Measurements from ENCODE around the gene PHF20. TPM values are rescaled to one million over a fixed set of nuclear protein-coding genes. Genes with fewer than 3 reads are reported as not detected.
"Not testable (repeated sequence)": the region's sequence is repeated elsewhere in the genome, so short reads cannot be mapped to it uniquely, and the experiment has no call there.

PHF20 gene
- 27.8 TPM for polyA plus RNA-seq (2013, experiment 1 of 2; ENCODE audit: insufficient read length)
- polyA plus RNA-seq (2013, experiment 2 of 2; ENCODE audit: insufficient read length): 31.5 TPM

DNA sequence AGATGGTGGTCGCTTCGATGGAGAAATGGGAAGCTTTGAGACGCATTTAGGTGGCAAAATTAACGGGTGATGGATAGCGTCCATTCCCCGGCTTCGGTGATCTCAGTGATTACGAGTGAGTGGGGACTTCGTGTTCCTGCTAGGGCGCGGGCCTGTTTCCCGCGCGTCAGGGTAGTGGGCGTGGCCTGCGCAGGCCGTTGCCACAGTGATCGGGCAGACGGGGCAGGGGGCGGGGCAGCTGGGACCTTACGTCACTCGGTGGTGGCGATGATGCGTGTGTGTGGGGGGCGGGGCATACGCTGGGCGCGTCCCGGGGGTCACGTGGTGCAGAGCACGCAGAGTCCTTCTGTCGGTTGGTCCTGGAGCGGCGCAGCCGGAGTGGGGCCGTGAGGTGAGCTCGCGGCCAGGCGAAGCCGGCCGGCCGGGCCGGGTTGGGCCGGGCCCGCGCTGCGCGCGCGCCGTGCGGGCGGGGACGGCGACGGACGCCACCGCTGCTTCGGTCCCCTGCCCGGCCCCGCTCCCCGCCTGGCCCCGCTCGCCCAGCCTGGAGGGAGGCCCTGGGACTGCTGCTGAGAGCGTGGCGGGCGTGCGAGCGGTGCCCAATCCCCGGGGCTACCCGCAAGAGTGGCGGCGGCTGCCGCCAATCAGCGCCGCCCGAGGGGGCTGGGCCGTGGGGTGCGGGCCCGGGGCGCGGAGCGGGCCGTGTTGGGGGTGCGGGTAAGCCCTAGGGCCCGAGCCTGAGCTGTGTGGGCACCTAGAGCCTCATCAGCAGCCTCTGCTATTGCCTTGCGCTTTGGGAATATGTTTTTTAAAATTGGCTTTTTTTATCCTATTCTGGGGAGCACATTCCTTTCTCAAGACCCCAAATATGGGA, at the start of gene PHF20:
PHF20 (plus strand) TSS at position 327 of the 874 bp plus-strand sequence. CDS start 29,508 bp downstream, outside the sequence.
- DNase-seq: peak; percentile 94

DNA sequence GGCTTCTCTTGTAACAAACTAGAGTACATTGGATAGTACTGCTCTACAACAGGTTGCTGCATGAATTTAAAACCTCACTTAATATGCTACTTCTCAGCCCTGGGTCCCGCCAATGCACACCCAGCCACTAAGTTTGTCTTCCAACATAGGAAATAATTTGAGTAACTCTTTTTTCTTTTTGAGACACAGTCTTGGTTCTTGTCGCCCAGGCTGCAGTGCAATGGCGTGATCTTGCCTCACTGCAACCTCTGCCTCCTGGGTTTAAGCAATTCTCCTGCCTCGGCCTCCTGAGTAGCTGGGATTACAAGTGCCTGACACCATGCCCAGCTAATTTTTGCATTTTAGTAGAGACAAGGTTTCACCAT, 48.6 kb upstream of the PHF20 start:
- not testable (repeated sequence) for DNase-seq

DNA sequence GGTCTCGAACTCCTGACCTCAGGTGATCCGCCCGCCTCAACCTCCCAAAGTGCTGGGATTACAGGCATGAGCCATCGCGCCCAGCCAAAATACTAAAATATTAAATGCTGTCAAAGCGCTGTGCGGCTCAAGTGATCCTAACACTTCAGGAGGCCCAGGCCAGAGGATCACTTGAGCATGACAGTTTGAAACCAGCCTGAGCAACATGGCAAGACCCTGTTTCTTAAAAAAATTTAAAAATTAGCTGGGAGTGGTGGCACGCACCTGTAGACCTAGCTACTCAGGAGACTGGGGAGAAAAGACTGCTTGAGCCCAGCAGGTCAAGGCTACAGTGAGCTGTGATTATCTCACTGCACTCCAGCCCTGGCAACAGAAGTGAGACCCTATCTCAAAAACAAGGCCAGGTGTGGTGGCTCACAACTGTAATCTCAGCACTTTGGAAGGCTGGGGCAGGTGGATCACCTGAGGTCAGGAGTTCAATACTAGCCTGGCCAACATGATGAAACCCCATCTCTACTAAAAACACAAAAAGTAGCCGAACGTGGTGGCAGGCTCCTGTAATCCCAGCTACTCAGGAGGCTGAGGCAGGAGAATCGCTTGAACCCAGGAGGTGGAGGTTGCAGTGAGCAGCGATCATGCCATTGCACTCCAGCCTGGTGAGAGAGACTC, 48.0 kb upstream of the PHF20 start:
- not testable (repeated sequence) for DNase-seq

GRCh38 chr20:35724321-35725230, 47.2 kb upstream of the PHF20 start:
- no peak for DNase-seq

- DNase-seq: no peak
Measured at GRCh38 chr20:35726842-35727711, 44.7 kb upstream of the PHF20 start.

DNA sequence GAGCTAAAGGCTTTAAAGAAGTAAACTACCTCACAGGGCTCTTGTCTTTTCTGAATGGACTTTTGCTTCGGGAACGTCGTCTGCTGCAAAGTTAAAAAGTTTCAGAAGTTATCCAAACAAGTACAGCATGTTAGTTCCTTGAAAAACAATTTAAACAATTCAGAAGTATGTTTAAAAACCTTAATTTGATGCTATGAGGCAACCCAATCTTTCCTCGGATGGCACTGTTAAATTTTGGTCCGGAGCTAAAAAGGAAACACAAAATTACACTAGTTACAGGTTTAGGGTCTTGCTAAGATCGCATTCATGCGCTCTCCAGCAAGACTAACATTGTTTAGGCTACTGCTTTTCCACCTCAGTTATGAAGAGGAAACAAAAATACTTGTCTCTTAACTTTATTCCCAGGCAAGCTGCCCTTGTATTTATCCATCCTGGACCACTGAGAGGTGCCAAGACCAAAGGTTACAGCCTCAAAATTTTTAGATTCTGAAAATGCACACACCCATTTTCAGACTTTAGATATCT, 42.5 kb upstream of the PHF20 start:
- DNase-seq: no peak

DNA sequence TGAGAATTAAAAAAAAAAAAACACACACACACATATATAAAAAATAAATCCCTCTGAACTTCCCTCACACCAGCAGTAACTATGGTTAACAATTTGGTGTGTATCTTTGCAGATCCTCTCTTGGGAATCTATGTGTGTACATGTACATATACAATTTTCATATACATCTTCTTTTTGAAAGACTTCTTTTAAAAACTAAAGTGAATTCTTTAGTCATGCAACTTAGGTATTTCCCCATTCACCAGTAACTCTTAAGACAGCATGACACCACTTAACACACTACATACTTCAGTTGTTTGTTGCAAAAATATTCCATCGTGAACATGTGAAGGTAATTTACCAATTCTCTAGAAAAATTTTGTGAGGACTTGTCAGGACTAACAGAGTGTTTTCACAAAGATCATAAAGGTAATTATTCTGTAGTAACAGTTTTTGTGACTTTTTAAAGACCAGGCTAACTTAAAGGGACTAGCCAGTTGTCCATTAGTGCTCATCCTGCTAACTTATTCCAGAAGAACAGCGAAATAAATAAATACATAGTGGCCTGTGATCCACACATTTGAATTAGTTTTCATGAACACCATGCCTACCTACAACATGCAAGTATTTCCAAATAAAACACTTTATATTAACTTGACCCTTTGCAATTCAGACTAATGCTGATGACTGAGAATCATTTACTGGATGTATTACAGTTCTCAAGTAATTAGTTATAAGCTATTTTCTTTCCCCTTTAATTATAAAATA, 41.8 kb upstream of the PHF20 start:
- DNase-seq: no peak

- no peak for DNase-seq
Measured at GRCh38 chr20:35730583-35731468, 41.0 kb upstream of the PHF20 start.

DNA sequence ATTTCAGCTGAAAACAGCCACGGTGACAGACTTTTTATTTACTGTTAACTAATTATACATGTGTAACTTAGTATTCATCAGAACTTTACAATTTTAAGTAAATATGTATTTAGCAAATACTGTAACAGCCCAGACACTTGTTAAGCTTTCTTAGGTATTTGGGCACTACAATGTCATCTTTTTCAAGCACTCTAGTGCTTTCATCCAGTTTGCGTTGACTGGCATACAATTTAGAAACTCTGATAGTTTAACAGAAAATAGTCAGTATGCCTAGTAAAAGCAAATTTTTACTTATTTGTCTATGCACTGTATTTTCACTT, 40.4 kb upstream of the PHF20 start:
- DNase-seq: no peak

DNA sequence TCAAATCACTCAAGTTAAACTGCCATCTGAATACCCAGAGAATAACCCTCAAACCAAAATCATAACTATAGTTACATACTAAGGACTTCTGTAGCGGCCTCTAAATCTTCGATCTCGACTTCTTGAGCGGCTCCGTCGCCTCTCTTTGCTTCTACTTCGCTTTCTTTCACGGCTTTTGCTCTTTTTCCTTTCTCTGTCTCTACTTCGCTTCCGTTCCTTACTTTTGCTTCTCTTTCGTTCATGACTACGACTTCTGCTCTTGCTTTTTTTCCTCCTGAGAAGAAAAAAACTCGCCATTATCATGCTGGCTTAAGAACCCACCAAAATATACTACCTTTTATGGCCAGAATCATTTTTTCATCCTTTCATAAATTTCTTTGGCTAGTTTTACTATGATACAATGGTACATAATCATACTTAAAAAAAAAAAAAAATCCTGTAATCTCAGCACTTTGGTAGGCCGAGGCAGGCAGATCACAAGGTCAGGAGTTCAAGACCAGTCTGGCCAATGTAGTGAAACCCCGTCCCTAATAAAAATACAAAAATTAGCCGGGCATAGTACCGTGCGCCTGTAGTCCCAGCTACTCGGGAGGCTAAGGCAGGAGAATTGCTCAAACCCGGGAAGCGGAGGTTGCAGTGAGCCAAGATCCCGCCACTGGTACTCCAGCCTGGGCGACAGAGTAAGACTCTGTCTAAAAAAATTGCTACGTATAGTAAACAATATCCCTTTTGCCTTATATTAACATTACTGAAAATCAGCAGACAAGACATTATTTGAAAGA, 39.8 kb upstream of the PHF20 start:
- DNase-seq: no peak

GRCh38 chr20:35732644-35732982, 39.2 kb upstream of the PHF20 start:
- DNase-seq: no peak

- DNase-seq: no peak
Measured at GRCh38 chr20:35734374-35734773, 37.4 kb upstream of the PHF20 start.

- no peak for DNase-seq
Measured at GRCh38 chr20:35734777-35735649, 36.8 kb upstream of the PHF20 start.

- DNase-seq: no peak
Measured at GRCh38 chr20:35735826-35736470, 35.9 kb upstream of the PHF20 start.

DNA sequence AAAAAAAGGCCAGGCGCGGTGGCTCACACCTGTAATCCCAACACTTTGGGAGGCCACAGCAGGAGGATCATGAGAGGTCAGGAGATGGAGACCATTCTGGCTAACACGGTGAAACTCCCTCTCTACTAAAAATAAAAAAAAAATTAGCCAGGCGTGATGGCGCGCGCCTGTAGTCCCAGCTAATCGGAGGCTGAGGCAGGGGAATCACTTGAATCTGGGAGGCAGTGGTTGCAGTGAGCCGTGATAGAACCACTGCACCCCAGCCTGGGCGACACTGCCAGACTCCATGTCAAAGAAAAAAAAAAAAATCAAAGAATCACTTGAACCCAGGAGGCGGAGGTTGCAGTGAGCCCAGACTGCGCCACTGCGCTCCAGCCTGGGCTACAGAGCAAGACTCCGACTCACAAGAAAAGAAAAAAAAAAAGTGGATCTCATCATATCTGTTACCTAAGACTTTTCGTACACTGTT, 33.9 kb upstream of the PHF20 start:
- no peak for DNase-seq

DNA sequence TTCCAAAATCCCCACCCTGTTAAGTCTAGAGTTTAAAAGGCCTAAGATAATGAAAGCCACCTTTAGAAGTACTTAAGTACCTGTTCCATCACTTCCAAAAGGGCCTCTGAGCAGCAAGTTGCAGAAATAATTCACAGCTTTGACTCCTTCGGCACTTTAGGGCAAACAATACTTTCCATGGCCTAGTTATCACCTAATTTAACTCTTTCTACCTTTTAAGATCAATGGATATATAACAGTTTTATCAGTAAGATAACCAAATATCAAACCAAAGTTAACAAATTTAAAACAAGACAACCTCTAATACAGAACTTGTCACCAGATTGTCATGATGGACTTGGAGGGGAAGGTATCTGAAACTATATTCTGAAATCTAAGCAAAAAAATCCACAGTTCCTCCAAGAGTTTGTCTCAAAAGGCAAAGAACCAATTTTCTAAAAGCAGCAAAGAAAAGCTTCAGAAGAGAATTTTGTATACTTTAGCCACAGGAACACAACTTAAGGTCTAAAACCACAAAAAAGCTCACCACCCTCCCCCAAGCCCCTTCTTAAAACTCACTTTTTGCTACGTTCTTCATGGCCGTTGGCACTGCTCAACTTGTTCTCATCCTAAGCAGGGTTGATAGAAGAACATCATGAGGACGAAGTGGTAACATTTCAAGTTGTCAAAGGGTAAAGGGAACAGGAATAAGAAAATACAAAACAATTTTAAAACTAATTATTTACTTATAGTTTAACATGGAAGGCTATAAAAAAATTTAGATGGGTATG, 33.2 kb upstream of the PHF20 start:
- no peak for DNase-seq

Data from fibroblast of skin of back (primary cell).